ENCODE measurements around the gene PATL2.
"Not testable (repeated sequence)": the region's sequence is repeated elsewhere in the genome, so short reads cannot be mapped to it uniquely, and the experiment has no call there.

The PATL2 gene

GRCh38 chr15:44636976-44637375, 74.1 kb downstream of the PATL2 start:
- no peak for DNase-seq

GRCh38 chr15:44633603-44634002, 77.5 kb downstream of the PATL2 start:
- DNase-seq: no peak

- DNase-seq: not testable (repeated sequence)
Measured at GRCh38 chr15:44625286-44625685, 85.8 kb downstream of the PATL2 start.

- DNase-seq: no peak
Measured at GRCh38 chr15:44623178-44623577, 87.9 kb downstream of the PATL2 start.

GRCh38 chr15:44620081-44620480, 91.0 kb downstream of the PATL2 start:
- DNase-seq: no peak

GRCh38 chr15:44616974-44617373, 94.1 kb downstream of the PATL2 start:
- no peak for DNase-seq
